Measurements from ENCODE around the gene TMEM80. TPM values are rescaled to one million over a fixed set of nuclear protein-coding genes. Genes with fewer than 3 reads are reported as not detected.

TMEM80 gene
- total RNA-seq, 6 experiments from 2014 or later = 16.9 to 24.5 (median 19.3) TPM

DNA sequence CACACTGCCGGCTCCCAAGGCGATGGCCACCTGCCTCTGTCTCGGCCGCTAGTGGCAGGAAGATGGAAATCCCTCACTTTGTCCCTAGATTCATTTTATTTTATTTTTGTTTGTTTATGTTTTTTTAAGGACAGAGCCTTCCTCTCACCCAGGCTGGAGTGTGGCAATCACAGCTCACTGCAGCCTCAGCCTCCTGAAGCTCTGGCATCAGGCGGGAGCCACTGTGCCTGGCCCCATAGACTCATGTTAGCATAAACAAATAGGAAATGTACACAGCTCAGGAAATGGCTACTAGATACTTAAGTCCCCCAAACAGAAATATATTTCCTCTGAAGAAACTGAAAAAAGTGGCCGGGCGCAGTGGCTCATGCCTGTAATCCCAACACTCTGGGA is 3.5 kb downstream of the TMEM80 start:
- Mint-ChIP-seq H3K27me3 (ENCODE audit: insufficient read depth) (no peaks in the 10 kb centered on the region; the same call in none of the 2 replicates), H3K27ac (peak overlapping the region; percentile 26; the same call in 1 of the 2 replicates), H3K9me3 (no peaks in the 10 kb centered on the region), H3K4me1 (ENCODE audit: low read depth) (peaks cover 38% of the 10 kb centered on the region), H3K36me3 (ENCODE audit: low read depth) (no peaks in the 10 kb centered on the region; the same call in 1 of the 2 replicates), H3K4me3 (no peak overlapping the region)
- DNase-seq = no peak
- TF ChIP-seq, protein P1, sequence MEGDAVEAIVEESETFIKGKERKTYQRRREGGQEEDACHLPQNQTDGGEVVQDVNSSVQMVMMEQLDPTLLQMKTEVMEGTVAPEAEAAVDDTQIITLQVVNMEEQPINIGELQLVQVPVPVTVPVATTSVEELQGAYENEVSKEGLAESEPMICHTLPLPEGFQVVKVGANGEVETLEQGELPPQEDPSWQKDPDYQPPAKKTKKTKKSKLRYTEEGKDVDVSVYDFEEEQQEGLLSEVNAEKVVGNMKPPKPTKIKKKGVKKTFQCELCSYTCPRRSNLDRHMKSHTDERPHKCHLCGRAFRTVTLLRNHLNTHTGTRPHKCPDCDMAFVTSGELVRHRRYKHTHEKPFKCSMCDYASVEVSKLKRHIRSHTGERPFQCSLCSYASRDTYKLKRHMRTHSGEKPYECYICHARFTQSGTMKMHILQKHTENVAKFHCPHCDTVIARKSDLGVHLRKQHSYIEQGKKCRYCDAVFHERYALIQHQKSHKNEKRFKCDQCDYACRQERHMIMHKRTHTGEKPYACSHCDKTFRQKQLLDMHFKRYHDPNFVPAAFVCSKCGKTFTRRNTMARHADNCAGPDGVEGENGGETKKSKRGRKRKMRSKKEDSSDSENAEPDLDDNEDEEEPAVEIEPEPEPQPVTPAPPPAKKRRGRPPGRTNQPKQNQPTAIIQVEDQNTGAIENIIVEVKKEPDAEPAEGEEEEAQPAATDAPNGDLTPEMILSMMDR (IDR thresholded peaks at IDR 0.05) = no peak

DNA sequence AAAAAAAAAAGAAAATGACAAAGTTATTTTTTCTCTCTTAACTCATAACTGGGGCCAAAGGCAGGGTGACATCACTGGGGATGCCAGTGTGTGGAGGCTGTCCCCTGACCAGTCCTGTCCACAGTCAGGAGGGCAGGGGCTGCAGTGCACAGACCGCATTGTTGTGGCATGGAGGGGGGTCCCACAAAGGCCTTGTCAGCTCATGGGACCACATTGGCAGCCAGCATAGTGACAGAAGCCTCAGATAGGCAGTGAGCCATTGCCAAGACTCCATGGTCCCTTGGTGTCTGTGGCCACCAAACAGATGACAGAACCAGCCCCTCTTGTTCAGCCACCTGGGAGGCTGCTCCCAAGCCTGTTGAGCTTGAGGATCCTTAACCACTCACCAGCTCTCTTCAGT is 4.1 kb downstream of the TMEM80 start:
- TF ChIP-seq, protein P1 (IDR thresholded peaks at IDR 0.05) = no peak
- H3K9me3 Mint-ChIP-seq = no peaks in the 10 kb centered on the region
- H3K27ac Mint-ChIP-seq = no peak overlapping the region
- H3K4me1 Mint-ChIP-seq (ENCODE audit: low read depth) = peaks cover 38% of the 10 kb centered on the region
- H3K27me3 Mint-ChIP-seq (ENCODE audit: insufficient read depth) = no peaks in the 10 kb centered on the region; the same call in none of the 2 replicates
- no peaks in the 10 kb centered on the region; the same call in 1 of the 2 replicates for H3K36me3 Mint-ChIP-seq (ENCODE audit: low read depth)
- no peak overlapping the region for H3K4me3 Mint-ChIP-seq
- no peak for DNase-seq

GRCh38 chr11:701741-702461 is 6.3 kb downstream of the TMEM80 start:
- Mint-ChIP-seq H3K9me3 (no peaks in the 10 kb centered on the region), H3K36me3 (ENCODE audit: low read depth) (no peaks in the 10 kb centered on the region; the same call in 1 of the 2 replicates), H3K27ac (no peak overlapping the region), H3K4me1 (ENCODE audit: low read depth) (peaks cover 30% of the 10 kb centered on the region), H3K4me3 (no peak overlapping the region), H3K27me3 (ENCODE audit: insufficient read depth) (no peaks in the 10 kb centered on the region; the same call in none of the 2 replicates)
- DNase-seq = no peak
- TF ChIP-seq, protein P1 (IDR thresholded peaks at IDR 0.05) = no peak

GRCh38 chr11:702462-703461 is 7.1 kb downstream of the TMEM80 start:
- Mint-ChIP-seq H3K27ac (0 out of 2 replicates have a peak overlapping the region, but pooled peaks have one; percentile 7), H3K36me3 (ENCODE audit: low read depth) (no peaks in the 10 kb centered on the region; the same call in 1 of the 2 replicates), H3K4me1 (ENCODE audit: low read depth) (peaks cover 22% of the 10 kb centered on the region), H3K9me3 (no peaks in the 10 kb centered on the region), H3K4me3 (no peak overlapping the region), H3K27me3 (ENCODE audit: insufficient read depth) (peaks cover 2% of the 10 kb centered on the region)
- TF ChIP-seq, protein P1 (IDR thresholded peaks at IDR 0.05) = no peak
- DNase-seq = no peak

DNA sequence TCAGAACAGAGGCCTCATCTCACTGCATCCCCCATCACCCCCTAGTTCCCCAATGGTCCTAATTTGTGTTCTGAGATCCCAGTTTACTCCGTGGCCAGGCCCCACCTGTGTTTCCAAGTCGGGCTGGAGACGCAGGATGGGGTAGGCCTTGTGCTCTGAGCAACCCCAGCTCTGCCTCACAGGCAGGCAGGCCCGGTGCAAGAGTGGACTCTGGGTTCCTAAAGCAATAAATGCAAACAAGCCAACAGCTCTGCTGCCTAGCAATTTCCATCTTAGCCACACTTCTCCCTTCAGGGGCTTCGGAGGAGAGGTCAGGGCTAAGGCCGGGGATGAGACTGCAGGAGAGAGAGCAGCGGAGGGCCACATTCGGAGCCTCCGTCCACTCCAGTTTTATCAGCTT is 7.9 kb downstream of the TMEM80 start:
- DNase-seq = no peak
- H3K9me3 Mint-ChIP-seq = no peaks in the 10 kb centered on the region
- 0 out of 2 replicates have a peak overlapping the region, but pooled peaks have one; percentile 7 for H3K27ac Mint-ChIP-seq
- no peaks in the 10 kb centered on the region; the same call in 1 of the 2 replicates for H3K36me3 Mint-ChIP-seq (ENCODE audit: low read depth)
- TF ChIP-seq, protein P1 (IDR thresholded peaks at IDR 0.05) = no peak
- no peak overlapping the region for H3K4me3 Mint-ChIP-seq
- H3K27me3 Mint-ChIP-seq (ENCODE audit: insufficient read depth) = peaks cover 2% of the 10 kb centered on the region; the same call in 1 of the 2 replicates
- peaks cover 14% of the 10 kb centered on the region for H3K4me1 Mint-ChIP-seq (ENCODE audit: low read depth)
